MM.1S (cell line): Measurements from ENCODE around the gene IL18RAP.

Experiments used
- EZH2phosphoT487 ChIP-seq: fragments of 300-600 bp; sonication (generic); IDR thresholded peaks from 2 replicates; pipeline ENCODE4 v1.6.1; 2018; ENCODE audit warnings: antibody characterized with exemption, low read length
- TF ChIP-seq, protein P1 (sequence below): fragments of 300-600 bp; sonication (generic); IDR thresholded peaks from 2 replicates; pipeline ENCODE4 v1.5.1; 2016; ENCODE audit warnings: antibody characterized with exemption, low read length, mixed read lengths

DNA sequence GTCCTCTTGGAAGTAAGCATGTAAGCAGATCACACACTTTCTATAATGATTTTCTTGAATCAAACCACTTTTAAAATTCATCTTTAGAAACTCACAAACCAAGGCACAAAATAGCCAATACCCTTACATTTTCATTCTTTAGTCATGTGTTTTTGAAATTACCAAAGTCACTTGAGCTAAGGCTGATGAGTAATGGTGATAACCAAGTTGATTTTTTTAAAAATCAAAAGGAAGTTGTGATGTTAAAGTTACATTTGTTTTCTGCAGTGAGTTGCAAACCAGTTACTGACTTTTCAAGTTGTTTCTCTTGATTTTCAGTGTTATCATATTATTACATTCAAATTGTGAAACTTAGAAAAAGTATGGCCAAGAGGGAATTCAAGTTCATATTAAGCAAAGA, 21.5 kb upstream of the IL18RAP start:
- TF ChIP-seq, protein P1, sequence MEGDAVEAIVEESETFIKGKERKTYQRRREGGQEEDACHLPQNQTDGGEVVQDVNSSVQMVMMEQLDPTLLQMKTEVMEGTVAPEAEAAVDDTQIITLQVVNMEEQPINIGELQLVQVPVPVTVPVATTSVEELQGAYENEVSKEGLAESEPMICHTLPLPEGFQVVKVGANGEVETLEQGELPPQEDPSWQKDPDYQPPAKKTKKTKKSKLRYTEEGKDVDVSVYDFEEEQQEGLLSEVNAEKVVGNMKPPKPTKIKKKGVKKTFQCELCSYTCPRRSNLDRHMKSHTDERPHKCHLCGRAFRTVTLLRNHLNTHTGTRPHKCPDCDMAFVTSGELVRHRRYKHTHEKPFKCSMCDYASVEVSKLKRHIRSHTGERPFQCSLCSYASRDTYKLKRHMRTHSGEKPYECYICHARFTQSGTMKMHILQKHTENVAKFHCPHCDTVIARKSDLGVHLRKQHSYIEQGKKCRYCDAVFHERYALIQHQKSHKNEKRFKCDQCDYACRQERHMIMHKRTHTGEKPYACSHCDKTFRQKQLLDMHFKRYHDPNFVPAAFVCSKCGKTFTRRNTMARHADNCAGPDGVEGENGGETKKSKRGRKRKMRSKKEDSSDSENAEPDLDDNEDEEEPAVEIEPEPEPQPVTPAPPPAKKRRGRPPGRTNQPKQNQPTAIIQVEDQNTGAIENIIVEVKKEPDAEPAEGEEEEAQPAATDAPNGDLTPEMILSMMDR: no peak
- TF ChIP-seq EZH2phosphoT487: no peak
